GM12891 (cell line): ENCODE data around the gene EPB41L4A.

Experiments used
- POLR2A ChIP-seq: IDR thresholded peaks from 2 replicates; pipeline ENCODE4 v1.6.1; 2011; ENCODE audit warnings: low read depth, low read length, control low read depth
- POLR2AphosphoS5 ChIP-seq: IDR thresholded peaks from 2 replicates; pipeline ENCODE4 v1.6.1; 2011; ENCODE audit warnings: low read depth, low read length, control low read depth
- SPI1 ChIP-seq: IDR thresholded peaks from 2 replicates; pipeline ENCODE4 v1.6.1; 2011; ENCODE audit warnings: low read depth, low read length, control low read depth

- TF ChIP-seq POLR2A (no peak), SPI1 (no peak), POLR2AphosphoS5 (no peak)
These were observed 154.4 kb downstream of the EPB41L4A start for GRCh38 chr5:112264666-112265065.
